Esophagus squamous epithelium (tissue), 4 donors: ENCODE measurements around the gene PHIP.

Experiments
- POLR2A ChIP-seq, 4 donors: fragments of 450-650 bp; IDR thresholded peaks; one replicate each; pipeline ENCODE4 v1.6.1; 2017; ENCODE audit warnings: antibody characterized with exemption in 4 of 4, mild to moderate bottlenecking in 4 of 4, moderate library complexity in 3 of 4
- TF ChIP-seq, protein P1 (sequence below), 6 experiments: fragments of 450-650 bp in 4 of 6; fragments of 200-600 bp in 2 of 6; sonication (generic) in 2 of 6; IDR thresholded peaks; one replicate each; pipeline ENCODE4 v1.5.1; 2016 to 2019; ENCODE audit warnings: antibody characterized with exemption in 6 of 6, mild to moderate bottlenecking in 4 of 6, moderate library complexity in 4 of 6

DNA sequence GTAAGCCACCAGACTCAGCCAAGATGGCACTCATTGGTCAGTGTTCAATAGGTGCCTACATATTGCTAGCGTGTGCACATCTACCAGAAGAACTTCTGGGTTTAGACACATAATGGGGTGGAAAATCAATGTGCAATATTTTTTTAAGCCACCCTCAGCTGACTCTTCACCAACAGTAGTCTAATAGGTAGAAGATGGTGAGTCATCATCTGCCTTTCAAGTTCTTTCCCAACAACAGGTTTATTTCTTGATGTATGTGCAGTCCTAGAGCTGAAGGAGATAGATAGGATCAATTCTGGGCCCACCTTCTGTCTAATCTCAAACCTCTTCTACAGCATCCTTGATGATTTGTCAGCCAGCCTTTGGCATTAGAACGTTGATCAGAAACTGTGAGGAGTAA is 169.4 kb downstream of the PHIP start:
- TF ChIP-seq, protein P1, sequence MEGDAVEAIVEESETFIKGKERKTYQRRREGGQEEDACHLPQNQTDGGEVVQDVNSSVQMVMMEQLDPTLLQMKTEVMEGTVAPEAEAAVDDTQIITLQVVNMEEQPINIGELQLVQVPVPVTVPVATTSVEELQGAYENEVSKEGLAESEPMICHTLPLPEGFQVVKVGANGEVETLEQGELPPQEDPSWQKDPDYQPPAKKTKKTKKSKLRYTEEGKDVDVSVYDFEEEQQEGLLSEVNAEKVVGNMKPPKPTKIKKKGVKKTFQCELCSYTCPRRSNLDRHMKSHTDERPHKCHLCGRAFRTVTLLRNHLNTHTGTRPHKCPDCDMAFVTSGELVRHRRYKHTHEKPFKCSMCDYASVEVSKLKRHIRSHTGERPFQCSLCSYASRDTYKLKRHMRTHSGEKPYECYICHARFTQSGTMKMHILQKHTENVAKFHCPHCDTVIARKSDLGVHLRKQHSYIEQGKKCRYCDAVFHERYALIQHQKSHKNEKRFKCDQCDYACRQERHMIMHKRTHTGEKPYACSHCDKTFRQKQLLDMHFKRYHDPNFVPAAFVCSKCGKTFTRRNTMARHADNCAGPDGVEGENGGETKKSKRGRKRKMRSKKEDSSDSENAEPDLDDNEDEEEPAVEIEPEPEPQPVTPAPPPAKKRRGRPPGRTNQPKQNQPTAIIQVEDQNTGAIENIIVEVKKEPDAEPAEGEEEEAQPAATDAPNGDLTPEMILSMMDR (IDR thresholded peaks at IDR 0.05): no peak
- no peak for TF ChIP-seq POLR2A (IDR thresholded peaks at IDR 0.05)
